SU-DHL-6 (cell line): ENCODE results near the gene C3orf70.

Source experiments
- CTCF ChIP-seq: fragments of 200-600 bp; sonication (generic); IDR thresholded peaks from one replicate; pipeline ENCODE4 v1.5.1; 2017; ENCODE audit warnings: antibody characterized with exemption, mild to moderate bottlenecking, low read length, moderate library complexity; ENCODE audit not compliant: insufficient read depth, poor library complexity, severe bottlenecking
- EZH2phosphoT487 ChIP-seq: fragments of 200-600 bp; sonication (generic), shearing (Covaris generic); conservative IDR thresholded peaks from 2 replicates; pipeline ENCODE4 v1.6.1; 2018; ENCODE audit warnings: mild to moderate bottlenecking, antibody characterized with exemption, low read length, moderate library complexity, mixed read lengths

GRCh38 chr3:185150561-185150960 is 2.3 kb downstream of the C3orf70 start:
- no peak for TF ChIP-seq CTCF
- no peak for TF ChIP-seq EZH2phosphoT487
